OCI-LY7 (cell line): ENCODE data around the gene ELK4. TPM values are rescaled to one million over a fixed set of nuclear protein-coding genes. Genes with fewer than 3 reads are reported as not detected.
A peak's percentile ranks its signal among the peaks of the same experiment; 100 is the strongest.

Source experiments
- BruUV-seq: library from RNA; stranded (reverse); fragments of 400-500 nt; replicated peaks from 2 replicates; lab custom pipeline; 2021; lab: Mats Ljungman, UMichigan
- CTCF ChIA-PET: fragments of 300-600 bp; sonication (Branson Sonifier 250); formaldehyde crosslinking; loops from one replicate; lab custom pipeline; 2022; ENCODE audit warnings: antibody characterized with exemption; ENCODE audit not compliant: unreplicated experiment; lab: Charles Lee
- POLR2A ChIA-PET: fragments of 300-600 bp; sonication (Branson Sonifier 250); formaldehyde crosslinking; loops from one replicate; lab custom pipeline; 2022; ENCODE audit warnings: antibody characterized with exemption; lab: Charles Lee
- DNase-seq: peaks from one replicate; pipeline ENCODE4 v3.0.0-alpha.2; 2015; ENCODE audit warnings: low spot score
- H2AFZ ChIP-seq: fragments of 200-600 bp; sonication (generic), shearing (Covaris generic); 2 replicates; pipeline ENCODE4 v1.6.1; 2014; ENCODE audit warnings: mild to moderate bottlenecking, antibody characterized with exemption, low read length, moderate library complexity
- H3K27ac ChIP-seq: fragments of 200-600 bp; sonication (generic); 2 replicates; pipeline ENCODE4 v1.5.1; 2014; ENCODE audit warnings: mixed run types, low read depth, mild to moderate bottlenecking, moderate library complexity, low read length, inconsistent platforms; ENCODE audit not compliant: poor library complexity, severe bottlenecking
- H3K36me3 ChIP-seq: fragments of 200-600 bp; sonication (generic); 2 replicates; pipeline ENCODE4 v1.6.1; 2014; ENCODE audit warnings: mild to moderate bottlenecking, antibody characterized with exemption, low read length, moderate library complexity, mixed read lengths; ENCODE audit not compliant: insufficient read depth
- H3K4me1 ChIP-seq: fragments of 200-600 bp; sonication (generic); 2 replicates; pipeline ENCODE4 v1.5.1; 2014; ENCODE audit warnings: mild to moderate bottlenecking, low read length; ENCODE audit not compliant: insufficient read depth, poor library complexity, severe bottlenecking
- H3K4me2 ChIP-seq: fragments of 200-600 bp; sonication (generic); 2 replicates; pipeline ENCODE4 v1.6.1; 2014; ENCODE audit warnings: mild to moderate bottlenecking, low read length
- H3K4me3 ChIP-seq: fragments of 200-600 bp; sonication (generic); 2 replicates; pipeline ENCODE4 v1.5.1; 2014; ENCODE audit warnings: mild to moderate bottlenecking, low read depth, low read length; ENCODE audit not compliant: poor library complexity, severe bottlenecking
- H3K79me2 ChIP-seq: fragments of 200-600 bp; sonication (generic); 2 replicates; pipeline ENCODE4 v1.6.1; 2016; ENCODE audit warnings: low read depth, mild to moderate bottlenecking, low read length, moderate library complexity, mixed read lengths; ENCODE audit not compliant: insufficient read depth
- H3K9me2 ChIP-seq: fragments of 200-600 bp; sonication (generic); 2 replicates; pipeline ENCODE4 v1.6.1; 2016; ENCODE audit warnings: mild to moderate bottlenecking, low read length, mixed read lengths; ENCODE audit not compliant: insufficient read depth
- H3K9me3 ChIP-seq: fragments of 200-600 bp; sonication (generic); 2 replicates; pipeline ENCODE4 v1.6.1; 2014; ENCODE audit warnings: mild to moderate bottlenecking, mixed run types, low read length, mixed read lengths
- H4K20me1 ChIP-seq: fragments of 200-600 bp; sonication (generic); 2 replicates; pipeline ENCODE4 v1.6.1; 2014; ENCODE audit warnings: mild to moderate bottlenecking, antibody characterized with exemption, low read length, moderate library complexity, mixed read lengths; ENCODE audit not compliant: insufficient read depth
- EZH2phosphoT487 ChIP-seq: fragments of 200-600 bp; sonication (generic); IDR thresholded peaks from 2 replicates; pipeline ENCODE4 v1.6.1; 2018; ENCODE audit warnings: low read depth, borderline replicate concordance, mild to moderate bottlenecking, mixed run types, antibody characterized with exemption, low read length, moderate library complexity, mixed read lengths
- intact Hi-C: fragments of 100-400 bp; cut with micrococcal nuclease; formaldehyde crosslinking; loops from one replicate; pipeline ENCODE4 v1.10.0; 2022; ENCODE audit not compliant: unreplicated experiment
- total RNA-seq, 2 experiments: library from RNA; depleted of rRNA in 1 of 2; stranded (reverse); fragments of >200 nt in 1 of 2; shearing (Covaris generic) in 1 of 2; gene quantifications; 2 replicates each; pipeline ENCODE4 v1.2.3, GENCODE V29; 2014 to 2022
- TF ChIP-seq, protein P1 (sequence below): fragments of 200-600 bp; sonication (generic); conservative IDR thresholded peaks from 2 replicates; pipeline ENCODE4 v1.5.1; 2014; ENCODE audit warnings: mild to moderate bottlenecking, antibody characterized with exemption, low read length, moderate library complexity, mixed read lengths

The ELK4 gene
- total RNA-seq, 2 experiments from 2014 or later, result 26.4 to 88.3 TPM

DNA sequence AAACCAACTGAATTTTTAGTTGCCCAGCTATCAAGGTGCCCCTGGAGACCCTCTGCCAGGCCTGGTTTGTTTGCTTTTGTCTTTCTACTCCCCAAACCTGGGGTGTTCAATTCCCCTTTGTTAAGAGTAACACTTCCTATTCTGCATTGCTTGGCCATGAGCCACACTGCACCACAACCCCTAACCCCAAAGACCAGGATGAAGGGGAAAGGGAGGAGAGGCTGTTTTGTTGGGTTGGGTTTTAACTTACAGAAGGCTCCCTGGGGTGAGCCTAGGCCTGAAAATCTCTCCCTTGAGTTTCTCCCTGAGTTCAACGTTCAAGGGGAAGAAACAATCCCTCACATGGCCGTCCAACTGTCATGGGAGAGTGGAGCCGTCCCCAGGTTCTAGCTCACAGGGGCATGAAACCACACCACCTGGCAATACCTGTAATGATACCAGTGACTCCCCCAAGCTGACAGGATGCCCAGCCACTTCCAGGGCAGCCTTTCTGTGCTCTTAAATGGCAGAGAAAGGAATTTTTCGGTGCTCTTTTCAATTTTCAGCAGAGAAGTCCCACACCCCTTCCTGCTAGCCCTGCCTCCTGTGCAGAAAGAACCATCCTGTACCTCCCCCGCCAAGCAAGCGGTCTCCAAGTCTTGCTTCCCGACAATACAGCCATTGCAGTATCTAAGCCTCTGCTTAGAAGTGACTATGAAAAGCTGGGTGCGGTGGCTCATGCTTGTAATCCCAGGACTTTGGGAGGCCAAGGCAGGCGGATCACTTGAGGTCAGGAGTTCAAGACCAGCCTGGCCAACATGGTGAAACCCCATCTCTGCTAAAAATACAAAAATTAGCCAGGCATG lies 33.6 kb upstream of the ELK4 start:
- peak overlapping the region; percentile 81 for H3K27ac ChIP-seq
- no peak for TF ChIP-seq EZH2phosphoT487
- TF ChIP-seq, protein P1, sequence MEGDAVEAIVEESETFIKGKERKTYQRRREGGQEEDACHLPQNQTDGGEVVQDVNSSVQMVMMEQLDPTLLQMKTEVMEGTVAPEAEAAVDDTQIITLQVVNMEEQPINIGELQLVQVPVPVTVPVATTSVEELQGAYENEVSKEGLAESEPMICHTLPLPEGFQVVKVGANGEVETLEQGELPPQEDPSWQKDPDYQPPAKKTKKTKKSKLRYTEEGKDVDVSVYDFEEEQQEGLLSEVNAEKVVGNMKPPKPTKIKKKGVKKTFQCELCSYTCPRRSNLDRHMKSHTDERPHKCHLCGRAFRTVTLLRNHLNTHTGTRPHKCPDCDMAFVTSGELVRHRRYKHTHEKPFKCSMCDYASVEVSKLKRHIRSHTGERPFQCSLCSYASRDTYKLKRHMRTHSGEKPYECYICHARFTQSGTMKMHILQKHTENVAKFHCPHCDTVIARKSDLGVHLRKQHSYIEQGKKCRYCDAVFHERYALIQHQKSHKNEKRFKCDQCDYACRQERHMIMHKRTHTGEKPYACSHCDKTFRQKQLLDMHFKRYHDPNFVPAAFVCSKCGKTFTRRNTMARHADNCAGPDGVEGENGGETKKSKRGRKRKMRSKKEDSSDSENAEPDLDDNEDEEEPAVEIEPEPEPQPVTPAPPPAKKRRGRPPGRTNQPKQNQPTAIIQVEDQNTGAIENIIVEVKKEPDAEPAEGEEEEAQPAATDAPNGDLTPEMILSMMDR, result no peak
- BruUV-seq, result TSS peak; percentile 50
- no peaks in the 10 kb centered on the region for H4K20me1 ChIP-seq
- H3K9me3 ChIP-seq, result no peaks in the 10 kb centered on the region
- no peaks in the 10 kb centered on the region for H3K36me3 ChIP-seq
- POLR2A ChIA-PET, result interaction anchor here (0.6 to 2.3 kb wide), 8 partner anchors 12 to 947 kb away, joined by 3 to 7 read pairs (median 4); no protein-coding TSS in a partner anchor
- intact Hi-C loops, result loop anchor here (5.0 kb wide), 2 partner anchors 387 to 807 kb away; partner anchors contain the start of genes IKBKE and RHEX
- H3K4me2 ChIP-seq, result peak overlapping the region; percentile 76
- peak overlapping the region; percentile 73 for H2AFZ ChIP-seq
- no peaks in the 10 kb centered on the region for H3K9me2 ChIP-seq
- peaks cover 69% of the 10 kb centered on the region for H3K4me1 ChIP-seq
- CTCF ChIA-PET, result no interaction called here
- peak overlapping the region; percentile 50 for H3K4me3 ChIP-seq
- peak; percentile 86 for DNase-seq
- H3K79me2 ChIP-seq, result no peaks in the 10 kb centered on the region

DNA sequence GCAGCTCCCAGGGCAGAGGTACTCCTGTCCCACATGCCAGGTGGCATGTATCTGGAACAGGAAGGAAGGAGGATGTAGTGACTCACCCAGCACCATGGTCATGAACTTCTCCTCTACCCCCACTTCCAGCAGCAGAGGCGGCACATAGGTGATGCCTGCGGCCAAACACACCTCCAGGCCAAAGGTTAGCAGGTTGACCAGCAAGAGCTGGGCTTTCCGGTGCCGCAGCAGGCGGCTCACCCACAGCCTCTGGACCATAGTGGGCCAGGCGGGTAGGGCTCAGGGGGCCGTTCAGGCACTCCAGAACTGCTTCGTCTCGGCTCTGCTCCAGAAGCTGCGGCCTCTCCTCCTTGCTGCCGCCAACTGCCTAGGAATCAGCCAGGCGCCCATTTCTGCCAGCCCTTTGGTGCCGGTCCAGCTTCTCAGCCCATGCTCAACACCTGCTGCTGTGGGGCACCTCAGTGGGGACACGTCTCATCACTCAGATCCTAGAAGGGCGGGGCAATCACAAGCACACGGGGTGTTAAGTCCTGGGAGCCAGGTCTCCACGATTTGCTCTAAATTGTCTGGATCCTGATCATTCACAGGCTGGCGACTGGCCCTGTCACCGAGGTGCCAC lies 32.7 kb upstream of the ELK4 start:
- H2AFZ ChIP-seq, result peak overlapping the region; percentile 73
- TF ChIP-seq, protein P1, result no peak
- no peak for TF ChIP-seq EZH2phosphoT487
- no peaks in the 10 kb centered on the region for H3K79me2 ChIP-seq
- BruUV-seq, result no TSS peak
- H3K4me1 ChIP-seq, result peaks cover 67% of the 10 kb centered on the region
- no peaks in the 10 kb centered on the region for H3K9me2 ChIP-seq
- CTCF ChIA-PET, result interaction anchor here (0.6 to 1.5 kb wide), 3 partner anchors 47 to 372 kb away, joined by 3 to 7 read pairs (median 6); no protein-coding TSS in a partner anchor
- H3K27ac ChIP-seq, result peak overlapping the region; percentile 81
- POLR2A ChIA-PET, result interaction anchor here (0.7 to 1.2 kb wide), 4 partner anchors 11 to 71 kb away, joined by 3 to 7 read pairs (median 3); no protein-coding TSS in a partner anchor
- H3K36me3 ChIP-seq, result no peaks in the 10 kb centered on the region
- DNase-seq, result peak; percentile 43
- H4K20me1 ChIP-seq, result no peaks in the 10 kb centered on the region
- peak overlapping the region; percentile 50 for H3K4me3 ChIP-seq
- intact Hi-C loops, result loop anchor here (5.0 kb wide), 2 partner anchors 388 to 808 kb away; partner anchors contain the start of genes IKBKE and RHEX
- H3K9me3 ChIP-seq, result no peaks in the 10 kb centered on the region
- peak overlapping the region; percentile 76 for H3K4me2 ChIP-seq
